Activated T-helper 2 cell treated with anti-CD3 and anti-CD28 coated beads, Interferon-gamma antibody, Interleukin-2, Interleukin-4, amounts not matched to agents 10 μg/mL and 5 μg/mL and 100 μg/mL, durations not matched to agents 14 hours and 24 hours and 36 hours (primary cell): ENCODE data around the gene SOX1. TPM values are rescaled to one million over a fixed set of nuclear protein-coding genes. Genes with fewer than 3 reads are reported as not detected.

Experiments
- DNase-seq: peaks from one replicate; pipeline ENCODE4 v3.0.0; 2021; ENCODE audit warnings: low spot score
- H3K27ac Mint-ChIP-seq: one replicate; pipeline ENCODE4 v1.8.0; 2021; ENCODE audit warnings: mixed read lengths
- H3K27me3 Mint-ChIP-seq: one replicate; pipeline ENCODE4 v1.8.0; 2021; ENCODE audit warnings: low read depth, mixed read lengths
- H3K36me3 Mint-ChIP-seq: one replicate; pipeline ENCODE4 v1.8.0; 2021; ENCODE audit warnings: low read depth, mixed read lengths
- H3K4me1 Mint-ChIP-seq: one replicate; pipeline ENCODE4 v1.8.0; 2021; ENCODE audit warnings: low read depth, mixed read lengths
- H3K4me3 Mint-ChIP-seq: one replicate; pipeline ENCODE4 v1.8.0; 2021; ENCODE audit warnings: low read depth, mild to moderate bottlenecking, moderate library complexity, mixed read lengths
- H3K9me3 Mint-ChIP-seq: one replicate; pipeline ENCODE4 v1.8.0; 2021; ENCODE audit warnings: mixed read lengths
- intact Hi-C: fragments of 100-400 bp; cut with micrococcal nuclease; formaldehyde crosslinking; loops from one replicate; pipeline ENCODE4 v1.15.1; 2023
- total RNA-seq: library from RNA; stranded (reverse); gene quantifications from 2 replicates; pipeline ENCODE4 v1.2.3, GENCODE V29; 2022

Gene SOX1
- total RNA-seq, 1 donor from 2014 or later: not detected

DNA sequence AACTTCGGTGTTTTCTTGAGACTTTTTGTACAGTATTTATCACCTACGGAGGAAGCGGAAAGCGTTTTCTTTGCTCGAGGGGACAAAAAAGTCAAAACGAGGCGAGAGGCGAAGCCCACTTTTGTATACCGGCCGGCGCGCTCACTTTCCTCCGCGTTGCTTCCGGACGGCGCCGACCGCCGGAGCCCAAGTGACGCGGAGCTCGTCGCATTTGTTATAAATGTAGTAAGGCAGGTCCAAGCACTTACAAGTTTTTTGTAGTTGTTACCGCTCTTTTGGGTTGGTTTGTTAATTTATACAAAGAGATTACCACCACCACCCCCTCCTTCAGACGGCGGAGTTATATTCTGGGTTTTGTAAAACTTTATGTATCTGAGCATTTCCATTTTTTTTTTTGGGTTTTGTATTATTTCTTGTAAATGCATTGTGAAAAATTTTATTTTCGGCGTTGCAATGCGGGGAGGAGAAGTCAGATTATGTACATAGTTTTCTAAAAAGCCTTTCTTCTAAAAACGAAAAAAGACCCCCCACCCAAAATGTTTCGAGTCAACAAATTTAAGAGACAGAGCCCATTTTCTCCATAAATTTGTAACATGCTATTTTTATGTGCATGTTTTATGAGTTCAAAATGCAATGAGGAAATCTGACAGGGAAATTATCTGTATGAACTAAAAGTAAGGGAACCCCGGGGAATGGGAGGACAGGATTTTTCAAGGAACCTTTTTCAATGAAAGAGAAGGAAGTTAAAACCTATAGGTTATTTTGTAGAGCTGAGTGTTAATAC is 2.3 kb downstream of the SOX1 start:
- no peak overlapping the region for H3K4me3 Mint-ChIP-seq
- peak overlapping the region; percentile 50 for H3K27ac Mint-ChIP-seq
- no peak for DNase-seq
- peaks cover 57% of the 10 kb centered on the region for H3K27me3 Mint-ChIP-seq
- peaks cover 3% of the 10 kb centered on the region for H3K36me3 Mint-ChIP-seq
- H3K4me1 Mint-ChIP-seq: no peaks in the 10 kb centered on the region
- peaks cover 10% of the 10 kb centered on the region for H3K9me3 Mint-ChIP-seq
- intact Hi-C loops: no loop called here

- Mint-ChIP-seq H3K36me3 (peaks cover 3% of the 10 kb centered on the region), H3K27ac (no peak overlapping the region), H3K4me1 (no peaks in the 10 kb centered on the region), H3K9me3 (peaks cover 10% of the 10 kb centered on the region), H3K27me3 (peaks cover 58% of the 10 kb centered on the region), H3K4me3 (no peak overlapping the region)
- intact Hi-C loops: loop anchor here (2.0 to 5.0 kb wide), 2 partner anchors 15 to 537 kb away; no protein-coding TSS in a partner anchor
- no peak for DNase-seq
Observed at GRCh38 chr13:112069845-112070251, 2.9 kb downstream of the SOX1 start.

- DNase-seq: no peak
- no peaks in the 10 kb centered on the region for H3K4me1 Mint-ChIP-seq
- H3K27me3 Mint-ChIP-seq: peaks cover 59% of the 10 kb centered on the region
- no peak overlapping the region for H3K27ac Mint-ChIP-seq
- H3K4me3 Mint-ChIP-seq: no peak overlapping the region
- intact Hi-C loops: loop anchor here (2.0 to 5.0 kb wide), 2 partner anchors 16 to 536 kb away; no protein-coding TSS in a partner anchor
- H3K9me3 Mint-ChIP-seq: peaks cover 10% of the 10 kb centered on the region
- peaks cover 3% of the 10 kb centered on the region for H3K36me3 Mint-ChIP-seq
Observed at GRCh38 chr13:112071102-112071722, 4.3 kb downstream of the SOX1 start.

- H3K27me3 Mint-ChIP-seq: peaks cover 64% of the 10 kb centered on the region
- H3K27ac Mint-ChIP-seq: no peak overlapping the region
- intact Hi-C loops: loop anchor here (2.0 to 5.0 kb wide), 2 partner anchors 17 to 535 kb away; no protein-coding TSS in a partner anchor
- no peaks in the 10 kb centered on the region for H3K4me1 Mint-ChIP-seq
- peaks cover 10% of the 10 kb centered on the region for H3K9me3 Mint-ChIP-seq
- H3K36me3 Mint-ChIP-seq: peaks cover 3% of the 10 kb centered on the region
- no peak overlapping the region for H3K4me3 Mint-ChIP-seq
- no peak for DNase-seq
Observed at GRCh38 chr13:112071723-112072533, 5.0 kb downstream of the SOX1 start.

DNA sequence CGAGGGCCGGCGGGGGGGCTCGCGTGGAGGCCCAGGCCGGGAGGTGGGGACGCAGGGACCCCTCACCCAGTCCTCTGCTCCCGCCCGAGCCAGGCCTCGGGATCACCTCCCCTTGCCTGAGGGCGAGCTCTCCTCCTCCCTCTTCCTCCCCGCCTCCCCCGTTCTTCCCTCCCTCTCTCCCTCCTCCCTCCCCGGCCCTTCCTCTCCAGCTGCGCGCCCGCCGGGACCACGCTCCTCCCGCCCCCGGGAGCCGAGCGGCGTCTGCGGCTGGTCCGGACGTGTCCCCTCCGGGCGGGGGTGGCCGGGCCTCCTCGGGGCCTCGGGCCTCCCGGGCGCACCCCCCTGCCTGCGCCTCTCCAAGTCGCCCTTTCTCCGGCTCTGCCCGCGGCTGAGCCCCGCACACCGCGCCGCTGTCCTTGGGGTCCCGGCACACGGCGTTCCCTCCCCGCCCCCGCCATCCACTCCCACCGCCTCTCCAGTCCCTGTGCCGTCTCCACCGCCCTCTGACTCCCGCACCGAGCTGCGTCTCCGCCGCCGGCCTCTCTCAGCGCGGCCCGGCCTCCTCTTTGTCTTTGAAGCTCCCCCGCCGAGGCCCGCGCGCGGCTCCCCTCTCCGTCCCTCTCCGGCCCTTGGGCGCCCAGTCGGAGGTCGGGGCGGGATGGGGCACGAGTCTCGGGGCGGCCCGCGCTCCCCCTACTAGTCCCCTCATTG is 5.7 kb downstream of the SOX1 start:
- Mint-ChIP-seq H3K4me1 (no peaks in the 10 kb centered on the region), H3K36me3 (peaks cover 3% of the 10 kb centered on the region), H3K4me3 (no peak overlapping the region), H3K9me3 (peaks cover 10% of the 10 kb centered on the region), H3K27ac (no peak overlapping the region), H3K27me3 (peaks cover 66% of the 10 kb centered on the region)
- DNase-seq: no peak
- intact Hi-C loops: loop anchor here (5.0 kb wide), 1 partner anchor 535 kb away; no protein-coding TSS in a partner anchor

DNA sequence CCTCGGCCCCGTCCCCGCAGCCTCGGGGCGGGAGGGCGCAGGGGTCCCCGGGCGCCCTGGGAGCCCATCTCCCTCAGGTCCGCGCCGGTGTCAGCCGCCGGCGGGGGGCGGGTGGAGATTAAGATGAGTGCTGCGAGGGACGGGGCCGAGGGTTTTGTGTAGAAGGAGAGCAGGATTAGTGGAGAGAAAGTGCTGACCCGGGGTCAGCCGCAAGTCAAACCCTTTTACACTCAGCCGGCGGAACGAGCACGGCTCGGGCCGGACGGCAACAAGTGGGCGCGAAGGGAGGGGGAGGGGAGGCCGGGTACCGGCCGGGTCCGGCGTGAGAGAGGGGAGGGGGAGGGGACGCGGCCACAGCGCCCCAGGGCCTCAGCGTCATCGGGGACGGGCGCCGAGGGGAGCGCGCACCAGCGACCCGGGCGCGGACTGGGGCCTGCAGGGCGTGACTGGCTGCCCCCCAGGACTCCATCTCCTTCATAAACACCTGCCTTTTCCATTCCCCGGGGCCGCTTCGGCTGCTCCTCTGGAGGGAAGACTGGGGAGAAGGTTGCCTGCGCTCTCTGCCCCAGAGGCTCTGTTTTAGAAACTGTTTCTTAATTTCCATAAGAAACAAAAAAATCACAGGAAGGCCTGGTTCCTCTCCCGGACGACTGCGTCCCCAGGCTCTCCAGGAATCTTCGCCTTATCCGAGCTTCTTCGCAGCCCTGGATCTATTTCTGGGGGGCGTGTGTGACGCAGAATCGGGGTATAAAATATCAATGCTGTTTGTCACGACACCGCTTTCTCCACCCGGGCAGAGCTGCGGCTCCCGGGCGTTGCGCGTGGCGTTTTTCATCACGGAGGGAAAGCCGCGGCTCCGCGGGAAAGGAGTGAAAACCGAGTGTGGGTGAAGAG is 6.5 kb downstream of the SOX1 start:
- Mint-ChIP-seq H3K4me1 (no peaks in the 10 kb centered on the region), H3K36me3 (peaks cover 3% of the 10 kb centered on the region), H3K27me3 (peaks cover 70% of the 10 kb centered on the region), H3K4me3 (no peak overlapping the region), H3K27ac (no peak overlapping the region), H3K9me3 (peaks cover 10% of the 10 kb centered on the region)
- intact Hi-C loops: loop anchor here (5.0 kb wide), 1 partner anchor 534 kb away; no protein-coding TSS in a partner anchor
- DNase-seq: no peak

- intact Hi-C loops: loop anchor here (5.0 kb wide), 1 partner anchor 533 kb away; no protein-coding TSS in a partner anchor
- H3K4me3 Mint-ChIP-seq: no peak overlapping the region
- H3K27me3 Mint-ChIP-seq: peaks cover 64% of the 10 kb centered on the region
- DNase-seq: no peak
- peaks cover 3% of the 10 kb centered on the region for H3K36me3 Mint-ChIP-seq
- no peak overlapping the region for H3K27ac Mint-ChIP-seq
- H3K9me3 Mint-ChIP-seq: peaks cover 8% of the 10 kb centered on the region
- no peaks in the 10 kb centered on the region for H3K4me1 Mint-ChIP-seq
Observed at GRCh38 chr13:112074139-112074865, 7.4 kb downstream of the SOX1 start.

DNA sequence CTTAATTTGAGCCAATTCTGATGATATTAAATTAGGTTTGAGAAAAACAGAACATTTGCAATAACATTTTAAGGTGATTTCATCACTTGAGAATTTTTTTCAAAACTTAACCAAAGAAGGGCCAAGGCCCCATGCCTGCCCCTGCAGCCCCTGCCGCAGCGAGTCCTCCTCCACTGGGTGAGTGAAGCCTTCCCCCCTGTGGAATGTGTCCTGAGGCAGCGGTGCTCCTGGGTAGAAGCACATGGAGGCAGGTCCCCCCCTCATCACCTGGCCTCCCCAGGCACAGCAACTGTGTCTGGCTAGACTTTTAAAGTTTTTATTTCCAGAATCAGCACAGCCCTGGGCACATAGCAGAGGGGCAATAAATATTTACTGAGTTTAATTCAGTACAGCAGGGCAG is 10.8 kb downstream of the SOX1 start:
- Mint-ChIP-seq H3K27ac (no peak overlapping the region), H3K4me3 (no peak overlapping the region), H3K36me3 (peaks cover 3% of the 10 kb centered on the region), H3K27me3 (peaks cover 40% of the 10 kb centered on the region), H3K4me1 (no peaks in the 10 kb centered on the region), H3K9me3 (peaks cover 3% of the 10 kb centered on the region)
- DNase-seq: no peak
- intact Hi-C loops: no loop called here

DNA sequence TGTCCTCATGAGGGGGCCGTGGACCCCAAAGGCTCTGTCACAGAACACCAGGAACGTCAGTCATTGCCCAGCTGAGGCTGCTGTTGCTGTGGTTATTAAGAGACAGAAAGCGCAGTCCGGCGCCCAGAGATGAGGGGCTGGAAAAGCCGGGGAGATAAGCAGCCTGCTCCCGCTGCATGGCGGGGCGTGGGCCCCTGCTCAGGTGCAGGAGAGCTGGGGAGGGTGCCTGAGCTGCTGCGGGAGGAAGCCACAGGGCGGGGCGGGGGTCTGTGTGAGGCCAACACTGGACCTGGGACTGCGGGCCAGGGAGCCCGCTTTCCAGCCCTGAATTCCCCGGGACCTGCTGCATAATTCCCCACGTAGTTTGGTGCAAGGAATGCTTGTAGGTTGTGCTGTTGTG is 11.3 kb downstream of the SOX1 start:
- no peak for DNase-seq
- Mint-ChIP-seq H3K27me3 (peaks cover 39% of the 10 kb centered on the region), H3K4me1 (no peaks in the 10 kb centered on the region), H3K9me3 (peaks cover 3% of the 10 kb centered on the region), H3K4me3 (no peak overlapping the region), H3K27ac (no peak overlapping the region), H3K36me3 (peaks cover 3% of the 10 kb centered on the region)
- intact Hi-C loops: no loop called here

DNA sequence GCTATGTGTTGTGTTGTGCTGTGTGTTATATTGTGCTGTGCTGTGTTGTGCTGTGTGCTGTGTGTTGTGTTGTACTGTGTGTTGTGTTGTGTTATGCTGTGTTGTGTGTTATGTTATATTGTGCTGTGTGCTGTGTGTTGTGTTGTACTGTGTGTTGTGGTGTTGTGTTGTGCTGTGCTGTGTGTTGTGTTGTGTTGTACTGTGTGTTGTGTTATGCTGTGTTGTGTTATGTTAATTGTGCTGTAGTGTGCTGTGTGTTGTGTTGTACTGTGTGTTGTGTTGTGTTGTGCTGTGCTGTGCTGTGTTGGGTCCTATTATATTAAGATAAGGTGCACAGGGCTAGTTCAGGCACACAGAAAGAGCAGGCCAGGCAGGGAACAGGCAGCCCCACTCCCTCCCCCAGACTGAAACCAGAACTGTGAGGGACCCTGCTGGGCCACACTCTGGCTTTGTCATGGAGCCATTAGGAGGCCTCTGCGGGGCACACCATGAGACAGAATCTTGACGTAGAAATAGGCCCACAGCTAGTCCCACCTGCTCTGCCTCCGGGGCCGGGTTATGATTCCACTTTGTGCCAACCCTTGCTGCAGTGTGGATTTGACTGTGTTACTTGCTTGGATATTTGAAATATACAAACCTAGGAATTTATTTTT is 12.1 kb downstream of the SOX1 start:
- Mint-ChIP-seq H3K36me3 (no peaks in the 10 kb centered on the region), H3K9me3 (peaks cover 11% of the 10 kb centered on the region), H3K4me1 (no peaks in the 10 kb centered on the region), H3K27ac (no peak overlapping the region), H3K4me3 (no peak overlapping the region), H3K27me3 (peaks cover 33% of the 10 kb centered on the region)
- no peak for DNase-seq
- intact Hi-C loops: no loop called here

DNA sequence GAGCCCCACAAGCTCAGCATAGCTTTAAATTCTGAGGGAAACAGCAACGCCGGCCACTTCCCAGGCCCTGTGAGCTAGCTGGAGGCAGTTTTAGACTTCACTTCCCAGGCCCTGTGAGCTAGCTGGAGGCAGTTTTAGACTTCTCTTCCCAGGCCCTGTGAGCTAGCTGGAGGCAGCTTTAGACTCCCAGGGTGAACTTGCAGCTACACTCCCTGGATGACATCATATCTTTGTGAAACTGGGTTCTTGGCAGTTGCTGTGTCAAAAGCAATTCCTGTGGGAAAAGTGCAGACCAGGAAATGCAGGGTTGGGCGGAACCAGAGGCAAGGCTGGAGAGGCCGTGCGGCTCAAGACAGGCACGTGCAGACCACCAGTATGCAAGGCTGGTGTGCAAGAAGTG is 12.7 kb downstream of the SOX1 start:
- no peak for DNase-seq
- Mint-ChIP-seq H3K9me3 (peaks cover 17% of the 10 kb centered on the region), H3K4me3 (no peak overlapping the region), H3K4me1 (no peaks in the 10 kb centered on the region), H3K27ac (no peak overlapping the region), H3K27me3 (peaks cover 26% of the 10 kb centered on the region), H3K36me3 (no peaks in the 10 kb centered on the region)
- intact Hi-C loops: no loop called here
